Testis (tissue), 2 donors: ENCODE data around the gene TSC22D3.

Source experiments
- CTCF ChIP-seq, 3 experiments: fragments of 450-650 bp in 2 of 3; fragments of 200-600 bp in 1 of 3; sonication (generic) in 1 of 3; IDR thresholded peaks; one replicate each; pipeline ENCODE4 v1.5.1; 2016 to 2019; ENCODE audit warnings: antibody characterized with exemption in 3 of 3, mild to moderate bottlenecking in 2 of 3, moderate library complexity in 1 of 3
- POLR2A ChIP-seq: fragments of 450-650 bp; IDR thresholded peaks from one replicate; pipeline ENCODE4 v1.6.1; 2017; ENCODE audit warnings: antibody characterized with exemption, mild to moderate bottlenecking, moderate library complexity

- no peak for TF ChIP-seq CTCF (IDR thresholded peaks at IDR 0.05)
- TF ChIP-seq POLR2A: no peak
These were observed 108.2 kb downstream of the TSC22D3 start for GRCh38 chrX:107667426-107667825.
